Epithelial cell of prostate (primary cell): ENCODE data around the gene NCOA3.
"Not testable (repeated sequence)": the region's sequence is repeated elsewhere in the genome, so short reads cannot be mapped to it uniquely, and the experiment has no call there.

Experiments used
- DNase-seq: peaks from one replicate; pipeline ENCODE4 v3.0.0-alpha.2; 2011; ENCODE audit warnings: low read depth, low spot score
- H3K27ac ChIP-seq: fragments of 450-650 bp; 2 replicates; pipeline ENCODE4 v1.5.1; 2017; ENCODE audit warnings: mild to moderate bottlenecking

The NCOA3 gene

GRCh38 chr20:47557791-47558190 is 56.1 kb downstream of the NCOA3 start:
- no peak for DNase-seq
- H3K27ac ChIP-seq, result no peak overlapping the region

GRCh38 chr20:47558295-47559066 is 56.8 kb downstream of the NCOA3 start:
- no peak for DNase-seq
- no peak overlapping the region for H3K27ac ChIP-seq

GRCh38 chr20:47559141-47559540 is 57.5 kb downstream of the NCOA3 start:
- no peak overlapping the region for H3K27ac ChIP-seq

GRCh38 chr20:47561180-47561579 is 59.5 kb downstream of the NCOA3 start:
- no peak for DNase-seq

More at GRCh38 chr20:47559141-47559540, 57.5 kb downstream of the NCOA3 start:
- no peak for DNase-seq

GRCh38 chr20:47561603-47562583 is 60.2 kb downstream of the NCOA3 start:
- no peak for DNase-seq
- no peak overlapping the region for H3K27ac ChIP-seq

More at GRCh38 chr20:47561180-47561579, 59.5 kb downstream of the NCOA3 start:
- H3K27ac ChIP-seq, result no peak overlapping the region

GRCh38 chr20:47566269-47566668 is 64.6 kb downstream of the NCOA3 start:
- no peak for DNase-seq
- peak overlapping the region; percentile 65 for H3K27ac ChIP-seq

GRCh38 chr20:47568019-47568418 is 66.3 kb downstream of the NCOA3 start:
- H3K27ac ChIP-seq, result peak overlapping the region; percentile 43
- DNase-seq, result no peak

GRCh38 chr20:47568837-47569410 is 67.2 kb downstream of the NCOA3 start:
- H3K27ac ChIP-seq, result no peak overlapping the region
- DNase-seq, result no peak

GRCh38 chr20:47571426-47571825 is 69.7 kb downstream of the NCOA3 start:
- no peak overlapping the region for H3K27ac ChIP-seq
- no peak for DNase-seq

GRCh38 chr20:47572105-47572729 is 70.5 kb downstream of the NCOA3 start:
- H3K27ac ChIP-seq, result no peak overlapping the region
- DNase-seq, result no peak

GRCh38 chr20:47573559-47573958 is 71.9 kb downstream of the NCOA3 start:
- H3K27ac ChIP-seq, result no peak overlapping the region
- no peak for DNase-seq

- DNase-seq, result no peak
- H3K27ac ChIP-seq, result no peak overlapping the region
These were observed 73.1 kb downstream of the NCOA3 start for GRCh38 chr20:47574616-47575364.

GRCh38 chr20:47576516-47577033 is 74.9 kb downstream of the NCOA3 start:
- no peak for DNase-seq
- no peak overlapping the region for H3K27ac ChIP-seq

GRCh38 chr20:47577314-47577713 is 75.6 kb downstream of the NCOA3 start:
- no peak overlapping the region for H3K27ac ChIP-seq

GRCh38 chr20:47578543-47578942 is 76.9 kb downstream of the NCOA3 start:
- no peak for DNase-seq
- no peak overlapping the region for H3K27ac ChIP-seq

More at GRCh38 chr20:47577314-47577713, 75.6 kb downstream of the NCOA3 start:
- DNase-seq, result no peak

- not testable (repeated sequence) for H3K27ac ChIP-seq
These were observed 79.0 kb downstream of the NCOA3 start for GRCh38 chr20:47580686-47581085.

GRCh38 chr20:47581090-47581489 is 79.4 kb downstream of the NCOA3 start:
- H3K27ac ChIP-seq, result no peak overlapping the region
- DNase-seq, result no peak

More at GRCh38 chr20:47580686-47581085, 79.0 kb downstream of the NCOA3 start:
- DNase-seq, result not testable (repeated sequence)

- no peak for DNase-seq
- no peak overlapping the region for H3K27ac ChIP-seq
These were observed 81.9 kb downstream of the NCOA3 start for GRCh38 chr20:47583551-47583950.

- DNase-seq, result no peak
- H3K27ac ChIP-seq, result no peak overlapping the region
These were observed 83.5 kb downstream of the NCOA3 start for GRCh38 chr20:47585087-47585747.
